ENCODE data around the gene CNFN. TPM values are rescaled to one million over a fixed set of nuclear protein-coding genes. Genes with fewer than 3 reads are reported as not detected.

The CNFN gene
- total RNA-seq, 4 donors from 2014 or later, result 359 to 606 (median 493) TPM

DNA sequence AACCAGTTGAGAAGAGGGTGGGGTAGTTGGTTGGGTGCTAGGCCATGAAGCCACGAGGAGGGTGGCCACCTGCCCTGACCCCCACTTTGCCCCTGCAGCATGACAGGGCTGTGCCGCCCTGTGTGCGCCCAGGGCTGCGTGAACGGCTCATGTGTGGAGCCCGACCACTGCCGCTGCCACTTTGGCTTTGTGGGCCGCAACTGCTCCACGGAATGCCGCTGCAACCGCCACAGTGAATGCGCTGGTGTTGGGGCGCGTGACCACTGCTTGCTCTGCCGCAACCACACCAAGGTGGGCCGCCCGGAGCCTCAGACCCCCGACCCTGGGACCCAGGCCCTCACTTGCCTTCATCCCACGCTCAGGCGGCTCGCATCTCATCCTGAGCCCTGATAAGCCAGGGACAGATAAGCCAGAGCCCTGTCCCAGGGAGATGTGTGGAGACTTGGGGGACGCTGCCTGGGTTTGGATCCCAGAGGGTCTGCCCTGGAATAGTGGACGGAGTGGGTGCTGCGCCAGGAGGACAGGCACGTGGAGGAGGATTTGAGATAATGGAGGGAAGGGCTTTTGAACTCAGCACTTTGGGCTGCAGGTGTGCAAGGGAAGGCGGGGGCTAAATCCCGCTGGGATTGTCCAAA, 20.5 kb downstream of the CNFN start:
- WGBS, 2 donors, result 90 to 93% methylated on average over 27 of the region's 27 CpGs
- TF ChIP-seq, protein P1, sequence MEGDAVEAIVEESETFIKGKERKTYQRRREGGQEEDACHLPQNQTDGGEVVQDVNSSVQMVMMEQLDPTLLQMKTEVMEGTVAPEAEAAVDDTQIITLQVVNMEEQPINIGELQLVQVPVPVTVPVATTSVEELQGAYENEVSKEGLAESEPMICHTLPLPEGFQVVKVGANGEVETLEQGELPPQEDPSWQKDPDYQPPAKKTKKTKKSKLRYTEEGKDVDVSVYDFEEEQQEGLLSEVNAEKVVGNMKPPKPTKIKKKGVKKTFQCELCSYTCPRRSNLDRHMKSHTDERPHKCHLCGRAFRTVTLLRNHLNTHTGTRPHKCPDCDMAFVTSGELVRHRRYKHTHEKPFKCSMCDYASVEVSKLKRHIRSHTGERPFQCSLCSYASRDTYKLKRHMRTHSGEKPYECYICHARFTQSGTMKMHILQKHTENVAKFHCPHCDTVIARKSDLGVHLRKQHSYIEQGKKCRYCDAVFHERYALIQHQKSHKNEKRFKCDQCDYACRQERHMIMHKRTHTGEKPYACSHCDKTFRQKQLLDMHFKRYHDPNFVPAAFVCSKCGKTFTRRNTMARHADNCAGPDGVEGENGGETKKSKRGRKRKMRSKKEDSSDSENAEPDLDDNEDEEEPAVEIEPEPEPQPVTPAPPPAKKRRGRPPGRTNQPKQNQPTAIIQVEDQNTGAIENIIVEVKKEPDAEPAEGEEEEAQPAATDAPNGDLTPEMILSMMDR (IDR thresholded peaks at IDR 0.05), result no peak
- no peak for TF ChIP-seq POLR2A (IDR thresholded peaks at IDR 0.05)
- intact Hi-C loops (cut with DNase I; ENCODE audit: low total_unique reads), result no loop called here
- DNase-seq (ENCODE audit: low spot score in 2 of 2), result no peak
- no peak overlapping the region for H3K4me3 ChIP-seq (ENCODE audit: low read depth, poor library complexity, severe bottlenecking)

DNA sequence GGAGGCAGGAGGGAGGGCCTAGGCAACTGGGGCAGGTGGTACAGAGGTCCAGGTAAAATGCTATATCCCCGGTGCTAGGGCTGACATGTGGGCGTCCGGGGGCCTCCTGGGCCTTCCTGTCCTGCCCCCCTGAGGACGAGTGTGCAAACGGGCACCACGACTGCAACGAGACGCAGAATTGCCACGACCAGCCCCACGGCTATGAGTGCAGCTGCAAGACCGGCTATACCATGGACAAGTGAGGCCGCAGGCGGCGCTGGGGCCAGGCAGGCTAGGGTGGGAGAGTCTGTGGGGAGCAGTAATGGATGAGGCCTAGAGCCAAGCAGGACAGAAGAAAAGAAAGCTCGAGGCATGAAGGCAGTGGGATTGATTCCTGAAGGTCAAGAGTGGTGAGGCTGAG, 21.3 kb downstream of the CNFN start:
- no peak overlapping the region for H3K4me3 ChIP-seq (ENCODE audit: low read depth, poor library complexity, severe bottlenecking)
- TF ChIP-seq, protein P1 (IDR thresholded peaks at IDR 0.05), result no peak
- TF ChIP-seq POLR2A (IDR thresholded peaks at IDR 0.05), result no peak
- intact Hi-C loops (cut with DNase I; ENCODE audit: low total_unique reads), result no loop called here
- no peak for DNase-seq (ENCODE audit: low spot score in 2 of 2)
- 91 to 99% methylated on average over 15 of the region's 15 CpGs for WGBS, 2 donors

DNA sequence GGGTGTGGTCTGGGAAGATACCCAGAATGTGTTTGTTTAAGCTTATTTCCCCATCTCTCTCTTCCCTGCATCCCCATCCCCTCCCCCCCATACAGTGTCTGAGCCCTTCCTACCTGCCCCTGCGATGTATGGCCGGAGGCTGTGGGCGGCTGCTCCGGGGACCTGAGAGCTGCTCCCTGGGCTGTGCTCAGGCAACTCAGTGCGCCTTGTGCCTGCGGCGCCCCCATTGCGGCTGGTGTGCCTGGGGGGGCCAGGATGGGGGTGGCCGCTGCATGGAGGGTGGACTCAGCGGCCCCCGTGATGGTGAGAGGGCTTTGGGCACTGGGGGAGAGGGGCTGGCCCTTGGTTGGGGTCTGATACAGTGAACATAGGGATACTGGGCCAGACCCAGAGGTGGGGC, 21.7 kb downstream of the CNFN start:
- intact Hi-C loops (cut with DNase I; ENCODE audit: low total_unique reads), result no loop called here
- TF ChIP-seq, protein P1 (IDR thresholded peaks at IDR 0.05), result no peak
- TF ChIP-seq POLR2A (IDR thresholded peaks at IDR 0.05), result no peak
- H3K4me3 ChIP-seq (ENCODE audit: low read depth, poor library complexity, severe bottlenecking), result no peak overlapping the region
- WGBS, 2 donors, result 93% methylated on average over 11 of the region's 11 CpGs
- DNase-seq (ENCODE audit: low spot score in 2 of 2), result no peak

DNA sequence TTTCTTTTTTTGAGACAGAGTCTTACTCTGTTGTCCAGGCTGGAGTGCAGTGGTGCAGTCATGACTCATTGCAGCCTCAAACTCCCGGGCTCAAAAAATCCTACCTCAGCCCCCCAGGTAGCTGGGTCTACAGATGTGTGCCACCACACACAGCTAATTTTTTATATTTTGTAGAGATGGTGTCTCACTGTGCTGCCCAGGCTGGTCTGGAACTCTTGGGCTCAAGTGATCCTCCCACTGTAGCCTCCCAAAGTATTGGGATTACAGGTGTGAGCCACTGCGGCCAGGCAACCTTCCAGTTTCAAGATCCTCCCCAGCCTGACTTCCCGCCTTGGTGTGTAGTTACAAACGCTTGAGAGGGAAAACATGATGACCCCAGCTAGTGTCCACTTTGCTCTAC, 22.2 kb downstream of the CNFN start:
- intact Hi-C loops (cut with DNase I; ENCODE audit: low total_unique reads), result no loop called here
- DNase-seq (ENCODE audit: low spot score in 2 of 2), result no peak
- no peak overlapping the region for H3K4me3 ChIP-seq (ENCODE audit: low read depth, poor library complexity, severe bottlenecking)
- TF ChIP-seq POLR2A (IDR thresholded peaks at IDR 0.05), result no peak
- TF ChIP-seq, protein P1 (IDR thresholded peaks at IDR 0.05), result no peak
- WGBS, 2 donors, result 92 to 97% methylated on average over 4 of the region's 4 CpGs

DNA sequence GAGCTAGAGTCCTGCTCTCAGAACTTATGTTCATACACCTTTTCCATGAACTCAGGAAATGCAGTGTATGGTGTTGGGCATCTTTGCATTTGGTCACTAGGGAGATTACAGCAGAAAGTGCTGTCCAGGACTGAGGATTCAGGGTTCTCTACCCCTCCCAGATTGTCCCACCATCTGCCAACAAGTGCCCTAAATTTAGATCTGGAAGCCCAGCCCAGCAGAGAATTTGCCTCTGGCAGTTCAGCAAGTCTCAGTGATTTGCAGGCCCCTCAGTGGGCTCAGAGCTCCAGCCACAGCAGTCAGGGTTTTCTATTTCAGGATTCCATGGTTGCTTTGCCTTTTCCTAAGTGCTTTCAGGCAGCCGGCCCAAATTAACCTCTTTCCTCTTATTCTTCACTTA, 23.4 kb downstream of the CNFN start:
- 73 to 83% methylated on average over 1 of the region's 1 CpG for WGBS, 2 donors
- TF ChIP-seq, protein P1 (IDR thresholded peaks at IDR 0.05), result no peak
- no peak for TF ChIP-seq POLR2A (IDR thresholded peaks at IDR 0.05)
- DNase-seq (ENCODE audit: low spot score in 2 of 2), result no peak
- no peak overlapping the region for H3K4me3 ChIP-seq (ENCODE audit: low read depth, poor library complexity, severe bottlenecking)
- intact Hi-C loops (cut with DNase I; ENCODE audit: low total_unique reads), result no loop called here
